Ammon's horn (tissue), 1 donor: ENCODE data around the gene CNTNAP2.
A peak's percentile ranks its signal among the peaks of the same experiment; 100 is the strongest.

Source experiments
- DNase-seq: peaks from one replicate; pipeline ENCODE4 v3.0.0-alpha.2; 2016; ENCODE audit warnings: low spot score

The CNTNAP2 gene

DNA sequence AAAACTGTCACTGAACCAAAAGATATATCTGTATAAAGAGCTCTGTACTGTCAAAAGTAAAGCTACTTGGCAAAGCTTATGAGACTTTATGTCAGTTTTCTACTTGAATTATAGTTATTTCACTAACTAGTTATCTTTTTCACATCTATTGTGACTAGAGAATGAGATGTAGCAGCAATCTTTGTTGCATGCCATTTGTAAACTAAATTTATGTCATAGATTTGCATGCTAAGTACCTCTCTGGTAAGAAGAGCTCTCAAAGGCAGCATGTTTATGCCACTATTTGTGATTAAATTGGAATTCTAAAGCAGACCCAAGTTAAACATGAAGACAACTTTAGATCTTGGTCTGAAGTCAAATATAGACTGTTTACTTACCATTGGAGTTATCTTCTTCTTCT lies 300.6 kb downstream of the CNTNAP2 start:
- no peak for DNase-seq

DNA sequence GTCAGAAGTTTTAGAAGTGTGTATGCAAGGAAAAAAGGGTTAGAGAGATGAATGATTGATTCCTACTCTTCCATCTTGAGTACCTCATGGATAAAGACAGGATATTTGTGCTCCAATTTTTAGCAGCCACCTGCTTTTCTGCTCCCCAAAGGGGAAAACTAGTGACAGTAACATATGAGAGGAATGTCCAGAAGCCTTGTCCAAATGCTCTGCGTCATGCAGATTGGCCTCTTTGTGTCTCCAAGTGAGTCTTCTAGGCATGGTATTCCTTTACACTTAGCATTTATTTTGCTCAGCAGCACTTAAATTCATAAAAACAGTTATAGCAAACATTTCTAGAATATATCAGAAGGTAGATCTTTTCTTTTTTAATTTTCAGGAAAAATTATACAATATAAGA lies 306.8 kb downstream of the CNTNAP2 start:
- DNase-seq = no peak

DNA sequence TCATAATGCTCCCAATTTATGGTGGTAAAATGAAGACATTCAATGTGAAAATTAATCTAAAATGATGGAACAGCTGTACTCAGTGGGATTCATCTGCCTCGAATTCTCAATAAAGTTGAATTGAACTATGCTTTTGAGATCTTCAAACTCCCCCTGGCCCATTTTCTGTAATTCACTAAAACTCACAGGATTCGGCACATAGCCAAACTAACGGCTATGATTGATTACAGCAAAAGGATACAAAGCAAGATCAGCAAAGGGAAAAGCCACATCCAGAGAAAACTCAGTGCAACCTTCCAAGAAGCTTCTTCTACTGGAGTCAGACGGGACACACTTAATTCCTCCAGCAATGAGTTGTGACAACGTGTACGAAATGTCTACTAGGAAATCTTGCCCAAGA lies 307.5 kb downstream of the CNTNAP2 start:
- DNase-seq = no peak

DNA sequence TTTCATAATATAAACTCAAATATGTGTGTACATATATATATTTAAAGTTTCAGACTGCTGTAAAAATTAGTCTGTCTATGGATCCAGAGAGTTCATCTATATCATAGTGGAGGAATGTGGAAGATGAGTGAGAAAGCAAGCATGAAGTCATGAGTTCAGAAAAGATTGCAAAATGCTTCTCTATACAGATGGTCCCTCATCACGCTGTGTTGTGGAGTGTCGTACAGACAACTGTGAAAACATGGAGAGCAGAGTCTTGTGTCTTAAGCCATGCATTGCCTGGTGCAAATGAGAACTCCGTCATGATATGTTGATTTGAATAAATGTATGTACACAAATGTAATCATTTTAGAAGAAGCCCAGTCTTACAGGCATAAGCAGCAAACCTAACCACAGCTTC lies 316.9 kb downstream of the CNTNAP2 start:
- no peak for DNase-seq

DNA sequence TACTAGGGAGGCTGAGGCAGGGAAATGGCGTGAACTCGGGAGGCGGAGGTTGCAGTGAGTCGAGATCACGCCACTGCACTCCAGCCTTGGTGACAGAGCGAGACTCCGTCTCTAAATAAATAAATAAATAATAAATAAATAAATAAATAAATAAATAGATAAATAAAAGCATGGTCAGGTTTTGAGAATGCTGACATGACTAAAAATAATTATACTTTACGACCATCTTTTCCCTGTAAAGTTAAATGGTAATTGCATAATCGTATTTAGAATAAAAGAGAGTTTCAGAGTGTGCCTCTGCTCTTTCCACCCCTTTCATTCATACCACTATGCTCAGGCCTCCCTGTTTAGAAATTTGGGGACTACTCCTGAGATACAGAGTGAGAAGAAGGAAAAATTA lies 326.5 kb downstream of the CNTNAP2 start:
- no peak for DNase-seq

DNA sequence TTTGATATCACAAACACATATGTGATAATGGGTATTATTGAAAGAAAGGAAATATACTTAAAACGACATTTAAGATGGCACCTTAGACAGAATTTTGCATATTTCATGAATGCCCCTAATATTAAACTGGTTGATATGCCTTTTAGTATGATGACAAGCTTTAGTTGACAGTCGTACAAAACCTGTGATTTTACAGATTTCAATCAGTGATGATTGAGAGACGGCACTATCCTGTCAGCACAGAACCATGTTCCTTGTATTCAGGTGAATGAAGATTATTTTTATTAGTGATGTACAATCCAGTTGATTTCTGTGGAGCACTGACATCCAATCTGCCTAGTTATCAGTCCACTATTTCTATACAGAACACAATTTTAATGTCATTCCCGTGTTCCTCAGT lies 333.0 kb downstream of the CNTNAP2 start:
- no peak for DNase-seq

DNA sequence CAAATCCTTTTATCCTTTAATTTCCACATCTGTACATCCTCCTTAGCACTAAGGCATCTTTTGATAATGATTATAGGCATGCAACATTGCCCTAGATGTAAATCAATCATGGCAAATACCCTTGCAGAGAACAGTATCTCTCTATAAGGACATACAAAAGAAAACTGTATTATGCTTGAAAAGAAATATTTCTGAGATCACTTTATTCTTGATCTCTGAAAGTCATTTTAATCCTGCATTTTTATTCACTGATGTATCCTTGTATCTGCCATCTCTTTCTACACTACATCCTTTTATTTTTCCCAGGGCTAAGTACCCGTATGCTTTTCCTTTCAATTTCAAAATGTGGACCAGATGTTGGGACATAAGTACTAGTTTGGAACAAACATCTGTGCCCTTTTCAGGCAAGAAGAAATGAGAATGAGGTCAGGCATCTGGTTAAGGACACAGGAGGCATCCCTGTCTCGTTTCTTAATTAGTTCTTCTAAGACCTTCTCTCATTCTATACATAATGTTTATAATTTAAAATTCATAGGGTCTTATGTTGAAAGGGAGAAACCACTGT lies 338.6 kb downstream of the CNTNAP2 start:
- no peak for DNase-seq

DNA sequence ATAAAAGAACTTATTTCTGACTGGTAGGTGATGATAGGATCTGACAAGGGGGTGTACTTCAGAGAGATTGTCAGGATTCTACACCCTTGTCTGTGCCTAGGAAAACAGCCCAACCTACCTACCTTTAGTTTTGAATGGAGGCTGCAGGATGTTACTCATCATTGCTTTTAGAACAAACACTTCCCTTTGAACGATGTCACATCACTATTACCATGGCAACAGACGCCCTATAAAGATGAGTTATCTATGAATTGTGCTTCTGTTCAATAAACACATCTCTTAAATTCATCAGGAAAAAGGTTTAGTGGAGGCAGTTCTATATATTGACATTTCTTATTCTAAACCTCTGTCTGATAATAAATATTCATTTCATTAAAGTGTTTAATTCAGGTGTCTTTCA lies 362.4 kb downstream of the CNTNAP2 start:
- peak; percentile 28 for DNase-seq

DNA sequence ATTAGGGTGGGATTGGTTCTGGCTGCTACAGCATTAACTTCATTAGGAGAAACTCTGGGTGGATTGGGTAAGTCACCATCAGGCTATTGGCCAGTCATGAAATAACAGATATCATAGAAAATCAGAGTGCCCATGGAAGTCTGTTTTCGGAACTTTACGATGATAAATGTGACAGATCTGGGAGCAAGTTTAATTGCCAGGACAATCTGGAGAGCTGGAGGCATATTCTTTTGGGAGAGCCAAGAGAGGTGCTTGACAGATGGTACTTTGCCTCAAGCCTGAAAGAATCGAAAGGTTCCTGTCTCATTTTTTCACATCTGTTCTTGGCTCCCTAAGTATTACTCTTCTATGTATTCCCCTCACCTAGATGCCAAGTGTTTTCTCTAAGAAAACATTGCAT lies 369.9 kb downstream of the CNTNAP2 start:
- DNase-seq = no peak

DNA sequence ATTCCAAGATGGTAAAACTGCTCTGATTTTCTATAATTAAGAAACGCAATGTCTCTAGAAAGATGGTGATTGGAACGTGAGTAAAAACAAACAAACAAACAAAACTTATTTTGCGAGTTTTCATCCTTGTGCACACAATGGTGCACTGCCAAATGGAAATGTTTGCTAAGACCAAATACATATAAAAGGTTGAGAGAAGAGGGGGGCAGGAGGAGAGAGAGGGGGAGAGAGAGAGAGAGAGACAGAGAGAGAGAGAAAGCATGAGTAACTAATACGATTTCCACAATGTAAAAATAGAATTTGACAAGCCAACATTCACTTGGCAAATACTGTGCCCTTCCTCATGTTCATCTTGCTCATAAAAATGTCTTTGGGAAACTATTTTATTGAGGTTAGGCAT lies 375.4 kb downstream of the CNTNAP2 start:
- DNase-seq = no peak

DNA sequence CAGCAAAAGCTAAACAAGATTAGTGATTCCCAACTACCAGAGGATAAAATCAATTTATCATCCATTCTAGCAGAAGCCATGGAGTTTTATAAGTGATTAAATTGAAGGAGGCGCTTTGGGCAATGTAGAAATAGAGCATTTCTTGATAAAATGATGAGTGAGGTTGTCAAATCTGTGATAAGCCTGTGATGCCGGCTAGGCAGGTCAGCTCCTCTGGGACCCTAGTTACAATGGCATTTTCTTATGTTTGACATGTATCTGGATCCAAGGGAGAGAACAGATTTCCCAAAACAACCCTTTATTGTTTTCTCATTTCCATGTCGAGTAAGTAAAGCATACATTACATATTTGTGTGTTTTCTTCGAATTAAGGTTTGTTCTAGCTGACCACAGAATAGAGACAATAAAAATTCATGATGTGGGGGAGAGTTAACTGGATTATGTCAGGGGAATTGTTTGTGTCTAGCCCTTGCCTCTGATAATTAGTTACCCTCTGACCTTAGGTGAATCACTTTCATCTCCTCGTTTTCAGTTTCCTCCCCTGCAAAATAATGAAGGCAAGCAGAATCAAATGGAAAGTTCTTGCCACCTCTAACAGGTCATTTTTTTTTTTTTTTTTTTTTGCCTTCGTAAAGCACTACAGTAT lies 378.5 kb downstream of the CNTNAP2 start:
- no peak for DNase-seq

DNA sequence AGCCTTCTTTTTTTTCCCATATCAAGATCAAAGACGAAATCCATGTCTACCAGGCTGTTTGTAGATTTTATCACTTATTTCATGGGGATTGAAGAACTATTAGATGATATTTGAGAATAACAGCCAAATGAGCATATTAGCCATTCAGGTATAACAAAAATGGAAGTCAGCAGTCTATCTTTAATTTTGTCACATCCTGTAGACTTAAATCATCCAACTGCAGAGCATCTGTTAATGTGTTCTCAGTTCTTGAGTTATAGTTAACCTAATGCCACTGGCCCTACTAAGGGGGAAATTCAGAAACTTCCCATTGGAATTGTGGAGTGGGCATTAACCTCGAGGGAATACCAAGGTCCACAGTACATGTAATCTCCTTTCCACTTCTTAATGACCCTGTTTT lies 380.1 kb downstream of the CNTNAP2 start:
- DNase-seq = no peak

DNA sequence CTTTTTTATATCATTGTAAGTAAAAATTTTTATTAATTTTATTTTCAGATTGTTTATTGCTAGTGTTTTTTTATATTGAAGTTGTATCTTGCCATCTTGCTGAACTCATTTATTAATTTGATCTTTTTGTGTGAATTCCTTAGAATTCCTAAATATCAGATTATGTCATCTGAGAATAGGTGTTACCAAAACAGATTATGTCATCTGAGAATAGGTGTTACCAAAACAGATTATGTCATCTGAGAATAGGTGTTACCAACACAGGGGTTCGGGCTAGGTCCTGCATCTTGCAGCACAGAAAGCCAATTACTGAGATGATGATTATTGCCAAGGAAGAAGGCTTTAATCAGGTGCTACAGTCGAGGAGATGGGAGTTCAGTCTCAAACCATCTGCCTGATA lies 383.4 kb downstream of the CNTNAP2 start:
- no peak for DNase-seq

DNA sequence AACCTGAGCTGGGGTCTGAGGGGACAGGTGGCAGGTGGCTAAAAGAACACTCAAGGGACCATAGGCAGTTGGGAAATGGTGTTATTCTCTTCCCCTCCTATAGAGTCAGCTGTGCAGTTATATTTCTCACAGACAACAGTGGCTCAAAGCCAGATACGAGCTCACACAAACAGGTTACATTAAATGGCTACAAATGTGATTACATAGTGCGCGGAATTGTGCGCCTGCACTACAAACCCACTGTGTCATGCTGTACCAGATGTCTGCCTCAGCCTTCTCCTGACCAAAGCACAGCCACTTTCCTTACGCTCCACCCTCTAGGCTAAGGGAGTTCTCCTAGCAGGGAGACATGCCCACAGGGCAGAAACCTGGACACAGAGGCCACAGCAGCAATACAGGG lies 387.2 kb downstream of the CNTNAP2 start:
- DNase-seq = no peak

DNA sequence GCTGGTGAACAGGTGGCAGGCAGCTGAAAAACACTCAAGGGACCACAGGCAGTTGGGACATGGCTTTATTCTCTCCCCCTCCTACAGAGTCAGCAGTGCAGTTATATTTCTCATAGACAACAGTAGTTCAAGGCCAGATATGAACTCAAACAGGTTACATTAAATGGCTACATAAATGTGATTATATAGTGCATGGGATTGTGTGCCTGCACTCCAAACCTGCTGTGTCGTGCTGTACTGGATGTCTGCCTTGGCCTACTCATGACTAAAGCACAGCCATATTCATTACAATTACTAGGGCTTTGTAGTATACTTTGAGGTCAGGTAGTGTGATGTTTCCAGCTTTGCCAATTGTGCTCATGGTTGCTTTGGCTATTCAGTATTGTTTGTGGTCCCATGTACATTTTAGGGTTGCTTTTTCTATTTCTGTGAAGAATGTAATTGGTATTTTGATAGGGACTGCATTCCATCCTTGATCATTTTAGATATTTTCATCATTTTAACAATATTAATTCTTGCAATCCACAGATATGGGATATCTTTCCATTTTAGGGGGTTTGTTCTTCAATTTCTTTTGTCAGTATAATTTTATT lies 393.6 kb downstream of the CNTNAP2 start:
- DNase-seq = no peak

DNA sequence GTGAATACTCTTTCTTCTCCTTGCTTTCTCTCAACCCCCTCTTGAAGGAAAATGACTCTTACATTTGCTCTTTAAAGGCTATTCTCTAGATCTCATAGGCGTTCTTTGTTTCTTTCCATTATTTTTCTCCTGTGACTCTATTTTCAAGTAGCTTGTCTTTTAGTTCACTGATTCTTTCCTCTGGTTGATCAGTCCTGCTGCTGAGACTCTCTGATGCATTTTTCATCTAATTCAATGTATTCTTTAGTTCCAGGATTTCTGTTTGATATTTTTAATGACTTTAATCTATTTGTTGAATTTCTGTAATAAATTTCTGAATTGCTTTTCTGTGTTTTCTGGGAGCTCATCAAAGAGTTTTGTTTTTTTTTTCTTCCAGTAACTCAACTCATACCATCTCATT lies 397.7 kb downstream of the CNTNAP2 start:
- no peak for DNase-seq

DNA sequence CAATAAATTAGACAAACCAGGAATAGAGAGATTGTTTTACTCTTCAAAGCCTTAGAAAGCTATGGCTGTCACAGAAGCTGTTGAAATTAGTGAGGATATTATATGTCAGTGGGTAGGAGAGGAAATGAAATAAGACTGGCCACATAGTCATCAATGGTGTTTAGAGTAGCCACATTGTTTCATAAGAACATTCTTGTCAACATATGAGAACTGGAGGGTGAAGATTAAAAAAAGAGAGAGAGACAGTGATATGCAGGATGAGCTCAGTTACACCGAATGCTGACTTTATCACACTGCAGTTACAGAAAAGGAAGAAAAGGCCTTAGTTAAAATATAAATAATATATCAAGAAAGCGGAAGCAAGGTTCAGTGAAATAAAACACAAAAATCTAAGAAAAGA lies 412.0 kb downstream of the CNTNAP2 start:
- DNase-seq = no peak

DNA sequence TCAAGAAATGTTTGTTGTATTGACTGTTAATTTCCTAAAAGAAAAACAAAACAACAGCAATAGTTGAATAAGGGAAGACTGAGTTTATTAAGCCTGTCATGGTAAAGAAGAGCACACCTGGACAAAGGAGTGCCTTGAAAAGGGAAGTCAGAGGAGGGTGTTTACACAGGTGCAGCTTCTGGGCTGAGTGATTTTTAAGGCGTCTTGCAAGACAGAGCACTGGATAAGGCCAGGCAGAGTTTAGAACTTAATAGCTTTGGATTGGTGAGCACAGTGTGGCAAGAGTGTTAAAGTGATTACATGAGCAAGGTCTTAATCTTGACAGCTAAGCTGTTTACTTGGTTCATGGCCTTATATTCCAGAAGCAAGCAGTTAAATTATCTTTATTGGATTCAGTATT lies 423.2 kb downstream of the CNTNAP2 start:
- no peak for DNase-seq

DNA sequence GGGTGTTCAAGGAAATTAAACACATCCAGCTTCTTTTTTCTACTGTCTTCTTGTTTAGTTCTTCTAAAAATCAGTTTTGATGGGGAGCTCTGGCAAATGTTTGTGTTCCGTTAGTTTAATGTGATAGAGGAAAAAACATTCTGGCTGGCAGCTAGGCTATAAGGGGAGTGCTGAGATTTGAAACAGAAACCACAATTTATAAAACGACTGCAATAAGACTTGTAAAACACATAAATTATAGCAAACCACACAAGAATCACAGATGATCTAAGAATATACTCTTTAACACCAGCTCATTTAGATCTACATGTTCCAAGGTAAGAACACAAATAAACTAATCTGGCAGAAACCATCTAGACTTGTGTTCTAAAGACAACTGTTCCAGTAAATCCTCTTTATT lies 425.5 kb downstream of the CNTNAP2 start:
- DNase-seq = no peak

DNA sequence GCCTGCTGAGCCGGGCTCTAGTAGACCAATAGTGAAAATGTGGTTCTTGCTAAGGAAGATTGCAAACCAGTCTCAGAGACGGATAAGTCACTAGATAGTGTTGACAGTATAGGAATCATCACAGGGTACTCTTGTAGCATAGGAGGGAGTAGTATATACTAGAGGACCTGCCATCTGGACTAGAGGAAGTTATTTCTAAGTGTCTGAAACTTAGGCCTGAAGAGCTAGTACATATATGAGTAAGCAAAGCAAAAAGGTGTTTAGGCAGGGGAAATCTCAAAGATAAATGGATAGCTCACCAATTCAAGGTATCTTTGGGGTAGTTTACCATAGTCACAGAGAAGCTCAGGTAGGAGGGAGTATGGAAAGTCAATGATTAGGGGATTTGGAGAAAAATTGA lies 428.1 kb downstream of the CNTNAP2 start:
- no peak for DNase-seq

DNA sequence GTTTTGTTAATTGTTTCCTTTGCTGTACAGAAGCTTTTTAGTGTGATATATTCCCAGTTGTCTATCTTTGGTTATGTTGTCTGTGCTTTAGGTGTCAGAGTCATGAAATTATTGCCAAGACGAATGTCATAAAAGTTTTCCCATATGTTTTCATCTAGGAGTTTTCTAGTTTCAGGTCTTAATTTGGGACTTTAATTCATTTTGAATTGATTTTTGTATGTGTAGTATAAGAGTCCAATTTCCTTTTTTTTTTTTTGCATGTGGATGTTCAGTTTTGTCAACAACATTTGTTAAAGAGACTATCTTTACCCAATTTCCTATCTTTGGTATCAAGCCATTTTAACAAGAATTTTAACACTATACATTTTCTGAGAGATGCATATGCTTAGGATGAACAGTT lies 432.2 kb downstream of the CNTNAP2 start:
- no peak for DNase-seq

DNA sequence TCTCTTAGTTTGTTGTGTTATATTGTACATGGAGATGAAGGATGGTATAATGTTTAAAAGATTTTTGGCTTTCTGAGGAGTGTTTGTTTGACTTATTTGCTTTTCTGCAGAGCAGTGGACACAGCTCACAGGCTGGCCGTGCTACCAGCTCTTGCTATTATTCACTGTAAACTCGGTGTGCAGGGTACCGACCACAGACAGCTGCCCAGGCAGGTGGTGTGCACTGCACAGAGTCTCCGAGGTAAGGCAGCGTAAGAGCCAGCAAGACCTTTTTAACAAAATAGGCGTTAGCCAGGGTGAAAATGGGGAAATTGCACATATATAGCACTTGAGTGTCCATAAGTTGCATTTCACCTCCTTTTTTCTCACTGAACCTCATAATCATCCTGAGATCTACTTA lies 438.0 kb downstream of the CNTNAP2 start:
- DNase-seq = no peak

DNA sequence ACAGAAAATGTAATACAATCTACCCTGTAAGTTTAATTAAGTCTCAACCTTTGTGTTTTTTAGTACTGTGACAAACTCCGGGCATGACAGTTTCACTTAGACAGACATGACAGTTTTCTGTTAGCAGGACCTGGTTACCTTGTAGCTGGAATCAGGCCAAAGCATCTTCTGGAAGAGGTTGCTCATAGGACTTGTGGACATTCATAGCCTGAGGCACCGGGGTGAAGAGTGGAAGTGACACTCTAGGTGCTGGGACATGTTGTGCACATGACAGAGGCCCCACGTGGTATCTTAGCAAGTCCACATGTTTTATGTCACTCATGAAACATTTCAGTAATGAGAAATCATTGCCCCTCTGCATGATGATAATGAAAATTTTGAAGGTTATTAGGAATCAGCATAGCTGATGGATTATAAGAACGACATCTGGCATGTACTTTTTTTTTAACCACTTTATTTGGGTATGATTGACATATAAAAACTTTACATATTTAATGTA lies 441.4 kb downstream of the CNTNAP2 start:
- no peak for DNase-seq

DNA sequence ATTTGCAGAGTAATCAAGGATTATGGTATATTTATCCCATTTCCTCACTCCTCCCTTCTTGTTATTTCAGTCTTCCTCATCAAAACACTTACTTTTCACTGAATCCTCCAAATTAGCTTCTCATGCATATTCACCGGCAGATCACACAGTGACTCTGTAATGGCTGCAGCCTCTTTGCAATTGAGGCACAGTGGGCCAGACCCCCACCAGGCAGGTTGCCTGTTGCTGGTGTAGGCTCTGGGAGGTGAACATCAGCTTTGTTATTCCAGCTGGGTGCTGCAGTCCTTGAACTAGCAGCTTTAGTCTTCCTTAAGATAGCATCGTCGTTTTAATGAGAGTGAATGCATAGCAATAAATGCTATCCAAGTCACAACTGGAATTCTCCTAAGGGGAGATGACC lies 449.3 kb downstream of the CNTNAP2 start:
- DNase-seq = no peak
